GM21528 (cell line): ENCODE results near the gene TMEM151B.
"Not testable (repeated sequence)": the region's sequence is repeated elsewhere in the genome, so short reads cannot be mapped to it uniquely, and the experiment has no call there.

Source experiments
- ATAC-seq: cut with Tn5 transposase; IDR thresholded peaks from one replicate; pipeline ENCODE4 v1.9.1; 2021; ENCODE audit warnings: mild to moderate bottlenecking, moderate library complexity; ENCODE audit not compliant: unreplicated experiment, low FRiP score

TMEM151B gene

DNA sequence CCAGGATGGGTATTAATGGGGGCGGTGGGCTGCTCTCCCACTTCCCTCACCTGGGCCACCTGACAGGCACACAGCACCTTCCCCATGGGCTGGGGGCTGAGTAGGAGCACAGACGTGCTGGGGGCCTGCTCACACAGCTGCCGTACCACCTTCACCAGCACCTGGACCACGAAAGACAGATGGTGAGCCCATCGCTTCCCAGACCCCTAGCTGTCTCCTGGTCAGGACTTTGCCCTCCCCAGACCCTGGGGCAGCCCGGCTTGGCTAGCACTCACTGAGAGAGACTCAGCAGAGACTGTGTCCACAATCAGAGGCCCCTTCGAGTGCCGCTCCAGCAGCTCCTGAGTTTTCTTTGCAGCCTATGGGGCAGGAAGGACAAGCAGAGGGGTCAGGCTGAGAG, 30.9 kb downstream of the TMEM151B start:
- ATAC-seq = no peak

DNA sequence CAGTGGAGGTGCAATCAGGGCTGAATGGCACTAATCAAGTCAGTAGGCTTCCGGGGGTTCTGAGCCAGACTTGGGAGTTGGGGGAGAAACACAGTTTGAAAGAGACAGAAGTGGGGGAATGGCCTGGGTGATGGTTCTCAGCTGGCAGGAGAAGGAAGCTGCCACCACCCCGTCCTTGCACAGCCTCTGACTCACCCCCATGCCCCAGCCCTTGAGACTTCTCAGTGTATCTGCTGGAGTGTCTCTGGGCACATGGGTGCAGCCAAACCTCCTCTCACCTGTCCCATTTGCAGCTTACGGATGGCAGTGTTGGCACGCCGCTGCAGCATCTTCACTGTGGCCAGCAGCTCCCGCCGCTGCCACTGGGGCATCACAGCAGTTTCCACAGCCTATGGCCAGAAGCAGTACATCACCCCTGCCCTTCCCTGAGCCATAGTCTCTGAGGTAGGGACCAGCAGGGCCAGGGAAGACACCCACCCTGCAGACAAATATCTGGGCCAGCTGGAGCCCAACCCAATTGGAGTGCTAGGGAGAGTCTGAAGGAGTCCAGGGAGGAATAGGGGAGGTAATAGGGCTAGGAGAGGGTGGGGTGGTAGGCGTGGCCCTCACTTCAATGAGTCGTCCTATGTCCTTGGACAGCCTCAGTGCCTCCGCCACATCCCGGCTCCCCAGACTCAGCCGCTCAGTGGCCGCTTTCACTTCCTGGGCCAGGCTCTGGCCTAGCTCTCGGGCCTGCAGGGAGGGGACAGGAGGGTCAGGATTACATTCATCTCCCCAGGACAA, 31.7 kb downstream of the TMEM151B start:
- ATAC-seq = no peak

DNA sequence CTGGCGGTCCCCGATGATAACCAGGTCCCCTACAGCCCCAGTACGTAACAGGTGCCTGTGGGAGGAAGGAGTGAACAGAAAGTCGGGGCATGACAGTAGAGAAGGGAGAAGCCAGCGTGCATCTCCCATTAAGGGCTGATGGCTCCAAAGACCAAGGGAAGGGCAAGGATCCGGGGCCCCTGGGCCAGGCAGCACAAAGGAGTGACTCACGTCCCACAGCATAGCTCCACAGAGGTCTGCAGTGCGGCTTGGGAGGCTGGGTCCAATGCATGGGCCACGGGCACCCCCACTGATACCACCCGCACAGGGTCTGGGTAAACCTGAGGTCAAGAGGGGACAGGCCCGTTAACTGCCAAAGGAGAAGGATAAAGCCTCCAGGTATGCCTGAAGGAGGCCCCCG, 32.6 kb downstream of the TMEM151B start:
- no peak for ATAC-seq

DNA sequence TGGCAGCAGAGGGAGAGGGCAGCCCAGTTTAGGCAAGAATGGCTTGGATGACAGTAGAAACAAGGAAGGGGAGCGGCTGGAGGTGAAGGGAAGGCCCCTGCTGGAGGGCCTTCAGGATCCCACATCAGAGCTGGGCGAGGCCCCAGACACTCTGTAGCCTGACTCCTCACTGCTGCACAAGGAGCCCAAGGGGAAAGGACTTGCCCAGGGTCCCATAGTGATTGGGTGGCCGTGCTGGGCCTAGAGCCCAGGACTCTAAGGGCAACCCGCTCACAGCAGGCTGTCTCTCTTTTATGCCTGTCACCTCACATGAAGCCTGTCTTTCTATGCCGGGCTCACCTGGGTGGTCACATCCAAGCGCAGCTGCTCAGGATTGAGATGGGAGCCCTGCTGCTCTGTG, 33.6 kb downstream of the TMEM151B start:
- no peak for ATAC-seq

DNA sequence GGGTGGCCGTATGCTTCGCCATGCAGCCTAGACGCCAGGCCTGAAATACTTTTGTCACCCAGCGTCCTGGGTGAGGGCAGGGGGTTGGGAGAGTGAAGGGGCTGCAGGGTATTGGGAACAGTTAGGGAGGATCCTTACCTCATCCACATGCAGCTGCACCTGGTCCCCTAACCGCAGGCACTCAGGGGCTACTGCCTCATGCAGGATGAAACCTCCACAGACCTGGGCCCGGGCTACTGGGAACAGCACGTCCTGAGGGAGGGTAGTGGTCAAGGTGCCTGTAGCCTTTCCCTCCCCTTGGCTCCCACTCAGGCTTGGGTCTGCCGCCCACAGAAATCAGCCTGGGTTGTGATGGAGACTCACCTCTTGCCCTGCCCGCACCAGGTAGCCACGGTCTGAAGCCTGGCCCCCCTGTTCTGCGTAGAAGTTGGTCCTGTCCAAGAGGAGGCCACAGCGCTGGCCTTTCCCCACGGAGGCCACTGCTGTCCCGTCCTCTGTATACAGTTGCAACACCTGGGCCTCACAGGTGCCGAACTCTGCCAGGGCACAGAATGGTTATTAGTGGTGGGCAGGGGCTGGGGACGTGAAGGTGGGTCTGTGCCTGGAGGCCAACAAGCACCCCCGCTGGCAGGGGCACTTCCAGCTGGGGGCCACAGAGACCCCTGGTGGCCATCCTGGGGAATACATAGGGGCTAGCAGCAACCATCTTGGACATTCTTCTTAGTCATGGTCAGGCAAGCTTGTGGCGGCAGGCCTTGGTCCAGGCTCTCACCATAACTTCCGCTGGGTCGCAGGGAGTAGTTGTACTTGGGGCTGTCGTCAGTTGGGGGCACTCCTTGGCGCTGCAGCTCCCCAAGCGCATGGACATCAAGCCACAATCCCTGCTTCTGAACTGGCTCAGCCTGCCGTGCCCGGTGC, 34.3 kb downstream of the TMEM151B start:
- ATAC-seq = no peak

GRCh38 chr6:44305200-44305725, 35.0 kb downstream of the TMEM151B start:
- ATAC-seq = no peak

GRCh38 chr6:44306710-44307109, 36.5 kb downstream of the TMEM151B start:
- no peak for ATAC-seq

DNA sequence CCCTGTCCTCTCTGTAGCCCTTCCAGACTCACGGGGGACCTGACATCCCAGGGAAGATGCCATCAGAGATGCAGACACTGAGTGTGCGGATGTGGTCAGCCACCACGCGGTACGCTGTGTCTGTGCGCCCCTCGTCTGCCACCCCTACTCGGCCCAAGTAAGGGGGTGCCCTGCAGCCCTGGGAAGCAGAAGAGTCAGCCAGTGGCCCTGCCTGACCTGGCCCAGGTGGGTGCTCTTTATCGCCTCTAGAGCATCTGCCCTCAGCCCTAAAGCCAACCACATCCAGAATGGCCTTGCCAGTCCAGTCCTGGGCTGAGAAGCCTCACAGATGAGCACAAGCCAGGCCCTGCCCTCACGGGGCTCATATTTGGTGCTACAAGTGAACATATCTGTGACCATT, 37.0 kb downstream of the TMEM151B start:
- no peak for ATAC-seq

DNA sequence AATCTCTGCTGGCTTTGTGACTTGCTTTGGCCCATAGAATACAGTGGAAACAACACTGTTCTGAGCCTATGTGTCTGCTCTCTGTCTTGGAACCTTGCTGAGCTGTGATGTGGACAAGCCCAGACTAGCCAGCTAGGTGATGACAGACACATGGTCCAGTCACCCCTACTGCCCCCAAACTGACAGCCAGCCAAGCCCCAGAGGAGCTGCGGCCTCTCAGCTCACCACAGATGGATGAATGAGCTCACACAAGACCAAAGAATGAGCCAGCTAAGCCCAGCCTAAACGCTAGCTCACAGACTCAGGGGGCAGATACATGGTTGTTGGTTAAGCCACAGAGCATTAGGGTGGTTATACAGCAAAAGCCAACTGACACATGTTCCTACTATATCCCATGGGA, 38.8 kb downstream of the TMEM151B start:
- ATAC-seq = no peak

DNA sequence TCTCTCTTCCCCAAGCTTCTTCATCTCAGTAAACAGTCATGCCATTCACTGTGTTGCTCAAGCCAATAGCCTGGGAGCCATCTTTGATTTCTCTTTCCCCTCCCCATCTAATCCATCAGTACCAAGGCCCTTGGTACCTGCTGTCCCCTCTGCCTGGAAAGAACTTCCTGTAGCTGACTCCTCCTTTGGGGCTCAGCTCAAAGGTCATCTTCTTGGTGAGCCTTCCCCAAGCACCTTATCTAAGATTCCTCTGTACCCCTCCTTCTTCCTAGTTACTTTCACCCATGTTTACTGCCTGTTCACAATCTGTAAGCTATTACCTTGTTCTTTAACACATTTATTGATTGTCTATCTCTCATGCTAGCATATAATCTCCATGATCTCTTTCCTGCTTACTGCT, 39.4 kb downstream of the TMEM151B start:
- ATAC-seq = no peak

DNA sequence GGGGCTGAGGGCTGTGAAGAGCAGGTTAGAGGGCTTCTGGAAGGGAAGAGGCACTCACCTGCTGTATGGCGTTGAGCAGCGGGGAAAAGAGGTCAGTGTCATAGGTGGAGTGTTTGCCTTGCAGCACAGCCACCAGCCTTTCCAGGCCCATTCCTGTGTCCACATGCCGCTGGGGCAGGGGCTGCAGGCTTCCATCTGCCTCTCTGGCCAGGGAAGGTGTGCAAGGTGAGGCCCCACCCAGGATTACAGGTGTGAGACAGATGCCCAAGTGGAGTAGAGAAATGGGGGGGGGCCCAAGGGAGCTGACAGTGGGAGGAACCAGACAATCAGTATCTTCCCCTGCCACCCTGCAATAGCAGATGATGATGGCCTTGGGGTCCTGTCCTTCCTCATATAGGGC, 40.0 kb downstream of the TMEM151B start:
- ATAC-seq = no peak

DNA sequence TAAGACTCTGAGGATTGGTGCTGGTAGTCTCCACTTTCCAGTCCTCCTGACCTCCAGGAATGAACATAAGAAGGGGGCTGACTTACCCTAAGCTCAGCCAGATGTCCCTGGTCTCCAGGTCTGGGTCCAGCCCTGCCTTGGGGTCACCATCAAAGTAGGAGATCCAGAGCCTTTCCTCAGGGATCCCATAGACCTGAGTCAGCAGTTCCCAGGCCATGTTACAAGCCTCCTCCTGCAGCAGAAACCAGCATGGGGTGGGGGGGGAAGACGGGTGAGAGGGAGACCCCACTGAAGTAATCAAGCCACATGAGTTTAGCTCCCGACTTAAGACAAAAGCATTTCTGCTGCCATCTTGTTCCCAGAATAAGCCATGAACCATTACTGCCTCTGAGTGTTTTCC, 41.1 kb downstream of the TMEM151B start:
- ATAC-seq = no peak

DNA sequence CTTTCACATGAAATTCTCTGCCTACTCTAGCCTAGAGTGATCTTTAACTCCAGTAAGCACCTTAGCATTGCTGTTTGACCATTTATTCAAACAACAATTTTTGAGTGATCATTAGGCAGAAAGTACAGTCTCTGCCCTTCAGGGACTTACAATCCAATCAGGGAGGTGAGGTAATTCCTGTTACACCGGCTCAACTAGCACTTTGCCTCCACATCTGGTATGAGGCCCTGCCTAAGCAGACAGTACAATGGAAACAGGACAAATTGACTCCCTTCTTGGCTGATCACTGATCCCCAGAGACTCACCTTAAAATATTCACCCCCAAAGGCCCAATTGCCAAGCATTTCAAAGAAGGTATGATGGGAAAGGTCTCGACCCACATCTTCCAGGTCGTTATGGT, 41.5 kb downstream of the TMEM151B start:
- no peak for ATAC-seq

DNA sequence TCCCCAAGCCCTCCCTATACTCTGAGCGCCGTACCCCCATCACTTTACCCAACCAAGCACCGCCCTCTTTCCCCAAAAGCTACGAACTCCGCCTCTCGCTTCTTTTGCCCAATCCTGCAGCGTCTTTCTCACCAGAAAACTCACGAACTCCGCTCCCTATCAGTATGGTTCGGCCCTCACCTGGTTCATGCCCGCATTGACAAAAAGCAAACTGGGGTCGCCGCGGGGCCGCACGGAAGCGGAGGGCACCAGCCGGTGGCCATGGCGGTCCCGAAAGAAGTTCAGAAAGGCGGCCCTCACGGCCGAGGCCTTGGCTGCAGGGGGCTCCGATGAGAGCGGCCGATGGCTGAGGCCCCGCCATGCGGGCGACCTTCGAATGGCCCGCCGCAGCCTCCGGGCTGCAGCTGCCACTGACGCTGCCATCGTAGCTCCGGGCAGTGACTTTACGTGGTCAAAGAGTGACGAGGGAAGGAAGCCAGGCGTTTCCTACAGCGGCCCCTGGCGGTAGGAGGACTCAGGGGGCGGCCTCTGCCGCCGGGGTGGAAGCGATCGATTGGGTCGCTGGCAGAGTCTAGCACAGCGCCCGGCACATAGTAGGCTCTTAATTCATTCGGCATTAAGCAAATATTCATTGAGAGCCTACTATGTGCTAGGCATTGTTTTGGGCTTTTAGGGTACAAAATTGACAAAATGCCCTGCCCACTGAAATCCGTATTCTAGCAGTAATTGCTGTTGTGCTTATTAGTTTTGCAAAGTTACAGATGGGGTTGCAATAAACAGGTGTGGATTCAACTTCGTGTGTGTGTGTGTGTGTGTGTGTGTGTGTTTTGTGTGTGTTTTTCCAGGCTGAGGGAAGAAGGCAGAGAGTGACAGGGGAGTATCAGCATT, 42.9 kb downstream of the TMEM151B start, which contains the start of gene AARS2:
TSS of gene AARS2 (minus strand) at position 447 of the 888 bp plus-strand sequence. CDS start at position 423, 24 bp downstream.
- ATAC-seq = peak; percentile 79

DNA sequence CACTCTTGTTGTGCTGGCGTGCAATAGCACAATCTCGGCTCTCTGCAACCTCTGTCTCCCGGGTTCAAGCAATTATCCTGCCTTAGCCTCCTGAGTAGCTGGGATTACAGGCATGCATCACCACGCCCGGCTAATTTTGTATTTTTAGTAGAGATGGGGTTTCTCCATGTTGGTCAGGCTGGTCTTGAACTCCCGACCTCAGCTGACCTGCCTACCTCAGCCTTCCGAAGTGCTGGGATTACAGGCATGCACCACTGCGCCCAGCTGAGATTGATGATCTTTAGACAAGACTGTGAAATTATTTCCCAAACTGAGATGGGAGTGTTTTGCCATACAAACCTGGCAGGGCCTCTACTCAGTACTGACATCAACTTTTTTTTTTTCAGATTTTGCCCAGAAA, 44.4 kb downstream of the TMEM151B start:
- not testable (repeated sequence) for ATAC-seq

GRCh38 chr6:44315516-44315915, 45.3 kb downstream of the TMEM151B start:
- ATAC-seq = no peak

- no peak for ATAC-seq
Observed at GRCh38 chr6:44315951-44316350, 45.7 kb downstream of the TMEM151B start.

DNA sequence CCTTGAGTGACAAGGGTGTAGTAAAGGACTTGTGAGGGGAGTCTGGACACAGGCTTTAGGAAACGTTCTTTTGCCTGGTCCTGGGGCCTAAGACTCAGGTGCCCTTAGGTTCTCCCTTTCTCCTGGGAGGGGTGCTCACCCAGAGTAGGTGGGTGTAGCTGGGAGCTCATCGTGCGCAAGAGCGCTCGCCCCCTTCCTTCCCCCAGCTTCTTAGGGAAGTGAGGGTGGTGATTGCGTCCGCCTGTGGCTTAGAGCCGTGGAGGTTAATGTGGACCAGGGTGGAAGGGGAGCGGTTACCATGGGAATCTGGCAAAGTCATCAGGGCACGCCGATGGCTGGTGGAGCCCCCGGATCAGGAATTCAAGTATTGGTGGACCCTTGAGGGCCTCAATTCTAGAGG, 46.2 kb downstream of the TMEM151B start:
- ATAC-seq = no peak

DNA sequence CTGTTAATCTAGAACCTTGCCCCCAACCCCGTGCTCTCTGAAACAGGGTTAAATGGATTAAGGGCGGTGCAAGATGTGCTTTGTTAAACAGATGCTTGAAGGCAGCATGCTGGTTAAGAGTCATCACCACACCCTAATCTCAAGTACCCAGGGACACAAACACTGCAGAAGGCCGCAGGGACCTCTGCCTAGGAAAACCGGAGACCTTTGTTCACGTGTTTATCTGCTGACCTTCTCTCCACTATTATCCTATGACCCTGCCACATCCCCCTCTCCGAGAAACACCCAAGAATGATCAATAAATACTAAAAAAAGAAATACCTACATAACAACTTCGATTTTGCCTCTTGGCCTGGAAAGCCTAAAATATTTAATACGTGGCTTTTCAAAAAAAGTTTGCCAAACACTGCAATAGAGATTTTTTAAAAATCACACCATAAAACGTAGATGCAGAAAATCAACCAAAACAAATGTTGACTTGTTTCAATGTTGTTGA, 46.9 kb downstream of the TMEM151B start:
- not testable (repeated sequence) for ATAC-seq

DNA sequence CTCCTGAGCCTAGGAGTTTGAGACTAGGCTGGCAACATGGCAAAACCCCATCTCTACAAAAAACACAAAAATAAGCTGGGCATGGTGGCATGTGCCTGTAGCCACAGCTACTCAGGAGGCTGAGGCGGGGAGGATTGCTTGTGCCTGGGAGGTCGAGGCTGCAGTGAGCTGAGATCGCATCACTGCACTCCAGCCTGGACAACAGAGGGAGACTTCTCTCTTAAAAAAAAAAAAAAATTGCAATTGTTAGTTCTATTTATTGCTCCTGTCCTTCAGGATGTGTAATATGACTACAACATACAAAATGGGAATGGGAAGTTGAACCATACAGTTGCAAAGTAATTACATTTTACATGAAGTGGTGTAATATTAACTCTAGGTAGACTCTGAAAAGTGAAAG, 51.0 kb downstream of the TMEM151B start:
- ATAC-seq = no peak
